Thyroid gland (tissue), 4 donors: ENCODE results near the gene CHST2.

Experiments used
- POLR2A ChIP-seq, 2 donors: fragments of 450-650 bp; IDR thresholded peaks; one replicate each; pipeline ENCODE4 v1.6.1; 2017; ENCODE audit warnings: antibody characterized with exemption in 2 of 2, mild to moderate bottlenecking in 2 of 2, moderate library complexity in 1 of 2
- TF ChIP-seq, protein P1 (sequence below), 6 experiments: fragments of 200-600 bp in 3 of 6; fragments of 450-650 bp in 3 of 6; sonication (generic) in 3 of 6; IDR thresholded peaks; one replicate each; pipeline ENCODE4 v1.5.1; 2016 to 2019; ENCODE audit warnings: antibody characterized with exemption in 6 of 6, mild to moderate bottlenecking in 2 of 6, inconsistent platforms in 1 of 6, moderate library complexity in 1 of 6

DNA sequence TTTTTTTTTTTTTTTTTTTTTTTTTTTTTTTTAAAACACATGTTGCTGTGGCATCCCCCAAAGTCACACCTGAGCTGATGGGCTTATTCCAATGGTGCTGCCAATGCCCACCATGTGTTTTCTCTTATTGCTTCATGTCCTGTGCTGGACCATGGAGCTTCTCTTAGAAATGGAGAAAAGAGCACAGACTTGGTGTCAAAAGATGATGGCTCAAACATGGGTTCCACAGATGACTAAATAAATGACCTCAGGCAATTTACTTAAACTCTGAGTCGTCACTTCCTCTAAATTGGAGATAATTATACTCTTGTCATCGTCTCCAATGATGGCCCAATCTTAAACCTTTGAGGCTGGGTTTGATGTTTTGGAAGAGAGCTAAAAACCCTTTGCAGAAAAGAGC lies 28.1 kb downstream of the CHST2 start:
- TF ChIP-seq, protein P1, sequence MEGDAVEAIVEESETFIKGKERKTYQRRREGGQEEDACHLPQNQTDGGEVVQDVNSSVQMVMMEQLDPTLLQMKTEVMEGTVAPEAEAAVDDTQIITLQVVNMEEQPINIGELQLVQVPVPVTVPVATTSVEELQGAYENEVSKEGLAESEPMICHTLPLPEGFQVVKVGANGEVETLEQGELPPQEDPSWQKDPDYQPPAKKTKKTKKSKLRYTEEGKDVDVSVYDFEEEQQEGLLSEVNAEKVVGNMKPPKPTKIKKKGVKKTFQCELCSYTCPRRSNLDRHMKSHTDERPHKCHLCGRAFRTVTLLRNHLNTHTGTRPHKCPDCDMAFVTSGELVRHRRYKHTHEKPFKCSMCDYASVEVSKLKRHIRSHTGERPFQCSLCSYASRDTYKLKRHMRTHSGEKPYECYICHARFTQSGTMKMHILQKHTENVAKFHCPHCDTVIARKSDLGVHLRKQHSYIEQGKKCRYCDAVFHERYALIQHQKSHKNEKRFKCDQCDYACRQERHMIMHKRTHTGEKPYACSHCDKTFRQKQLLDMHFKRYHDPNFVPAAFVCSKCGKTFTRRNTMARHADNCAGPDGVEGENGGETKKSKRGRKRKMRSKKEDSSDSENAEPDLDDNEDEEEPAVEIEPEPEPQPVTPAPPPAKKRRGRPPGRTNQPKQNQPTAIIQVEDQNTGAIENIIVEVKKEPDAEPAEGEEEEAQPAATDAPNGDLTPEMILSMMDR (IDR thresholded peaks at IDR 0.05) = no peak
- no peak for TF ChIP-seq POLR2A (IDR thresholded peaks at IDR 0.05)
